ENCODE data around the gene GPC1.
A peak's percentile ranks its signal among the peaks of the same experiment; 100 is the strongest.

GPC1 gene

DNA sequence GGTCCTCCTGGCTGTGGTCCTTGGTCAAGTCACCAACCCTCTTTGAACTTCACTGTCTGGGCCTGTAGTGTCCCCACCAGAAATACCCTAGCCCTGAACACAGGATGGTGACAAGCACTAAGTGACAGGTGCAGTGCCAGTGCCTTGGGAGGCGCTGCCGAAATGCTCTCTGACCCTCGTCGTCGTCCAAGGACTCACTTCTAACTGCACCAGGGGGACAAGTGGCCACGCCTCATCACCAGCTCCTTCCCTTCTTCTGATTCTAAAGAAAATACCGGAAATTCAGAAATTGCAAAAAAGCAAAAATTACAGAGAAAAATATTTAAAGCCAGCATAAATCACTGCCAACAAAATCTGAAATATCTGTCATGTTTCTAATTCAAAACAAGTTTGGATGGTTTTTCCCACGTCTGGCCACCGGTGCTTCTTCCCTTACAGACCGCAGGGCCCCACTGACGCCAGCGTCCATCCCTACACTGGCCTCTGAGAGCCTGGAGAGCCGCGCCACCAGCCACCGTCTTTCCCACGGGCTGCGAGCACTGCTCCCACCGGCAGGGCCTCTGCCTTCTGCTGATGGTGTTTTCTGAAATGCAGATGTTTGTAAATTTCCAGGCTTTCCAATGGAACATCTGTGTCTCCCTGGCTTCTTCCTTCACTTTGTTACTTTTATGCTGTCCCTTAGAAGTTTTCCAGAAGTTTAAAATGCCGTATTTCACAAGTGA lies 37.4 kb upstream of the GPC1 start:
- peak; percentile 64 for DNase-seq

DNA sequence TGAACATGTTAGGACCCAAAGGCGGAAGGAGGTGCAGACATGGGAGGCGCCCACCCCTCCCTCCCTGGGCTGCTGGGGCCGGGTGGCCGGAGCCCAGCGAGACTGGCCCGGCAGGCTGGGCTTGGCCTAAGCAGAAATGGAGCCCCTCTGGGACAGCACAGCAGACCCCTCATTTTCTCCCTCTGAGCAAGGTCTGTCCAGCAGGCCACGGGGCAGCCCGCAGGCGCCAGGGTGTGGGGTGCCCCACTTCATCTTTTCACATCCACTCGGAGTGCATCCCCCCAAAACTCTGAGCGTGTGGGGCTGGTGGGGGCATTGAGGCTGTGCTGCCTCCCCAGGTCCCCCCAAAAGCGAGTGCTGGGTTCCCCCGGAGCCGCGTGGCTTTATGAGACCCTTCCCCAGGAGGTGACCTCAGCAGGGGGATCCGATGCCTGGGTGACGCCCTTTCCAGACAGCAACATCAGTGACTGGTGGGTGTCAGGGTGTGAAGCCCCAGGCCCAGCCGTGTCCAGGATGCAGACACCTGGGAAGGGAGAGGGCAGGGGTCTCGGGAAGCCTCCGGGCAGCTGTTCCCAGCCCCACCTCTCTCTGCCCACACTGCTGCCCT lies 36.7 kb upstream of the GPC1 start:
- DNase-seq = peak; percentile 30

DNA sequence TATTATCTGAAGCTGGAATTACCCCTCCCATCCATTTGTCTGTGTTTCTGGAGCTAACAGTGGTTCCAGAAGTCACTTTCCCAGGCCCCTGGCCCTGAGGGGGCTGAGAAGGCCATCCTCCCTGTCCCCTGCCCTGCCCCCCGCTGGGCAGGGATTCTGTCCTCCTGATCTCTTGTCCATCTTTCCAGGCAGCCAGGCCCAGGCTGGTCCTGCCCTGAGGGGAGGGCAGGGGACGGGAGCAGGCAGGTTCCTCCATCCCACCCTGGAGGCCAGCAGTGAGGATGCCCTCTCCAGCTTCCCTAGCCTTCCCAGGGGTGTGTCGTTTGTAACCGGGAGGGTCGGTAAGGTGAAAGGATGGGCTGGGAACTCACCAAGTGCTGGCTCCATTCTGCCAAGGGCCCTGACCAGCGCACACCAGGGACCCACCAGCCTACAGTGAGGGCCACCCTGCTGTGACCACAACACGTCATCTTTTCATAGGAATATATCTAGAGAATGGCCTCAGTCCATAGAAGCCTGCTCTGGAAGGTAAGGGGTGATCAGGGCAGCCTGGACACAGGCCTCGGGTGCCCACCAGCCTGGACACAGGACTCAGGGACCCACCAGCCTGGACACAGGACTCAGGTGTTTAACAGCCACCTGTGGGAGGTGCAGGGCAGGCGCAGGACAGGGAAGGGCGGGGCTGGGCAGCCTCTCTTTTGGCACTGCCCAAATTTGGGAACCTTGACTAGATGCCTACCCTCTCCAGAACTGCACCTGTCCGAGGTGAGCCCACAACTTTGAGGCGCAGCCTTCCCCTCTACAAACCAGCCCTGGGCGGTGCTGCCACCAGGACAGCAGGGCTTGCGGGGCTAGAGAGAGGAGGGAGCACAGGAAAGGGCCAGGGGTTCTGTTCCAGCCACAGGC lies 35.8 kb upstream of the GPC1 start:
- no peak for DNase-seq

DNA sequence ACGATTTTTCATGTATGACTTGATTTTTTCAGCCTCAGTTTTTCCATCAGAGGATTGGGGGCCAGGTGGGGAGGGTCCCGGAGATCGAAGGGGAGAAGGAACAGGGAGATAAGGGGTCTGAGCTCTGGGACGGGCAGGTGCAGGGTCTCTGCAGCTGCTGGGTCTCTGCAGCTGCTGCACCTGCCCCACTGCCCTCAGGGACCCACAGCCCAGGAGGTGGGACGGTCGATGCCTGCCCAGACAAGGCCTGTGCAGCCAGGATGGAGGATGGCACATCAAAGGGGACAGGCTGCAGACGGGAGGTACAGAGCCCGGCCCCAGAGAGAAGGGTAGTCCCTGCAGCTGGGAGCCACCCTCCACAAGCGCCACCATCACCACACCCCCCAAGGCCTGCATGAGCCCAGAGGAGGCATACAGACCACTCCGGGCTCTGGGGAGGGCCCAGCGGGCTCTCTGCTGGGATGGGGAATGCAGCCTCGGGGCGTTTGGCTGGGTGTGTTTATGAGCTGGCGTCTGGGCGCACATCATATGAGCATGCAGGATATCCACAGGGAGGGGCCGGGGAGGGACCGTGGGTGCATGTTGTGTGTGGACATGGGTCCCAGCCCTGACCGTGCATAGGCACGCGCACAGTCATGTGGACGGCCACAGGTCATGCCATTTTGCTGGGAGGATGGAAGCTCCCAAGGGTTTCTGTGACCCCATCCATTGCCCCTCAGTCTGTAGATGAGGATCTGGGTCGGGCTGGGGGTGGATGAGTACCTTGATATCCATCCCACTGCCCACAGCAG lies 34.9 kb upstream of the GPC1 start:
- no peak for DNase-seq

- no peak for DNase-seq
Observed at GRCh38 chr2:240401308-240401707, 34.2 kb upstream of the GPC1 start.

DNA sequence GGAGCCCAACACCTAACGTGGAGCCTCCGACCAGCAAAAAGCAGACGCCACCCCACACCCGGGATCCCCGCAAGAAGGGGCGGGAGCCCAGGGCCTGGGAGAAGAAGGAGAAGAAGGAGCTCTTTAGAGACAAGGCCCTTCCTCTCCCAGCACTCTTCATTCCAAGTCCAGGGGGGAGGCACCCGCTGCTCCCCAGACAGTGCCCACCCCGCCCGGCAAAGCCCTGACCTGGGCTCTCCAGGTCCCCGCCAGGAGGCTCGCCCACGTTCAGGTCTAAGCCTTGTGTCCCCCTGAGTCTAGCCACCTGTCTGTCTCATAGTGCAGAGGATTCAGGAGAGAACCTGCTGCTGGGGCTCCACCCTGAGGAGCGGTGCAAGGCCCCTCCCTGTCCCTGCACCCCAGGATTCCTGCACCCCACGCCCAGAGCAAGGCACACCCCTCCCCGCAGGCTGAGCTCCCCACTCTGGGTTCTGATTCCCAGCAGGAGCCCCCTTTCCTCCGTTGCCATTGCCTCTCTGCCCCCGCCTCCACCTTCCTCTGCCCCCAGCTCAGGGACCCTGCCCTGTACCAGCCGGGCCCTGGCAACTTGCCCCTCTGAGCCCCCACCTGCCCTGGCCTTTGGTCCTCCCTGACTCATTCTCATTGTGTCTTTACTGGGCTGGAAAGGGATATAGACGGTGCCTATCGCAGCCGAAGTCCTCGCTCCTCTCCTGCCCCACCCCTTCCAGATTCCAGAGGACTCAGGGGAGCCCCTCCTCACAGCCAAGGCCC lies 33.5 kb upstream of the GPC1 start:
- no peak for DNase-seq

GRCh38 chr2:240402566-240403272 lies 32.7 kb upstream of the GPC1 start:
- DNase-seq = no peak

DNA sequence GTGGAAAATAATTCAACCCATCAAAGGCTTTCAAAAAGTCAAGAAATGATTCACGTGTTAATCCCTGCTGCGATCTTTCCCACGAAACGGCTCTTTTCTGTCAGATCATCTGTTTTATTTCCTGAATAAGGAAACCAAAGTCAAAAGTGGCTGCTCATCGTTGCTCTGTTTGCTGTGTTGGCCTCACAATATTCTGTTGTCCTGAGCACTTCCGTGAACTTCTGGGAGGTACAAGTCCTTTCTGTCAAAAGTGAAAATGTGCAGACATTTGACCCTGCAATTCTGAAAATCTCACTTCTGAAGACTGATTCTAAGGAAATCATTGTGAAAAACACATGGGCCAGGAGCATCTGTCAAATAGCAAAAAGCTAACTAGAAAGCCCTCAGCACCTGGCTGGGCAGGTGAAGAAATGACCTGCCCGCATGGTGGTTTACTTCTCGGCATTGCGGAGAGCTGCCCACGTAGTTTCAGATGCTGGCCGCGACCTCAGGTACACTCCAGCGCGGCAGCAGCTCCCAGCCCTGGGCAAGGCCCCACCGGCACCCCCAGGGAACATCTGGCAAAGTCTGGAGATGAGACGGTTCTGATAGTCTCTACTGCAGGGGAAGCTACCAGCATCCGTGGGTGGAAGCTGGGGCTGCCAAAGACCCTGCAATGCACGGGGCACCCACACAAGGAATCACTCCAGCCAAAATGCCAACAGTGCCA lies 31.9 kb upstream of the GPC1 start:
- DNase-seq = no peak

- no peak for DNase-seq
Observed at GRCh38 chr2:240404174-240404852, 31.1 kb upstream of the GPC1 start.

DNA sequence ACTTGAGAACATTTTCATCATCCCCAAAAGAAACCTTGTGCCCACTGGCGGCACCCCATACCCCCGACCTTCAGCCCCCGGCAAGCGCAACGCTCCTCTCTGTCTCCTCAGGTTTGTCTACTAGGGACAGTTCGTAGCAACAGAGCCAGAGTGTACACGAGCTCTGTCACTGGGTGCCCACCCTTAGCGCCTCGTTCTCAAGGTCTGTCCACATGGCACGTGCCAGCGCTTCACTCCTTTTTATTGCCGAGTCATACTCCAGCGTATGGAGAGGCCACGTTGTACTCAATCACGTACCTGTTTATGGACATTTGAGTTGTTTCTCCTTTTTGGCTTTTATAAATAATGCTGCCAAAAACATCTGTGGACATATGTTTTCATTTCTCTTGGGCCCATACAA lies 30.3 kb upstream of the GPC1 start:
- no peak for DNase-seq

- DNase-seq = no peak
Observed at GRCh38 chr2:240405684-240406313, 29.7 kb upstream of the GPC1 start.

DNA sequence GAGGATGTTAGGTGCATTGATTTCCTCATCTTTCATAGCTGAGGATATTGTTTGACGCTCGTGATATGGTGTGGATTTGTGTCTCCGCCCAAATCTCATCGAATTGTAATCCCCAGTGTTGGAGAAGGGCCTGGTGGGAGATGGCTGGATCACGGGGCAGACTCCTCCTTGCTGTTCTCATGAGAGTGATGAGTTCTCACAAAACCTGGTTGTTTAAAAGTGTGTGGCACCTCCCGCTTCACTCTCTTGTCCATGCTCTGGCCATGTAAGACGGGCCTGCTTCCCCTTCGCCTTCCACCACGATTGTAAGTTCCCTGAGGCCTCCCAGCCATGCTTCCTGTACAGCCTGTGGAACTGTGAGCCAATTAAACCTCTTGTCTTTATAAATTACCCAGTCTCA lies 28.4 kb upstream of the GPC1 start:
- no peak for DNase-seq

DNA sequence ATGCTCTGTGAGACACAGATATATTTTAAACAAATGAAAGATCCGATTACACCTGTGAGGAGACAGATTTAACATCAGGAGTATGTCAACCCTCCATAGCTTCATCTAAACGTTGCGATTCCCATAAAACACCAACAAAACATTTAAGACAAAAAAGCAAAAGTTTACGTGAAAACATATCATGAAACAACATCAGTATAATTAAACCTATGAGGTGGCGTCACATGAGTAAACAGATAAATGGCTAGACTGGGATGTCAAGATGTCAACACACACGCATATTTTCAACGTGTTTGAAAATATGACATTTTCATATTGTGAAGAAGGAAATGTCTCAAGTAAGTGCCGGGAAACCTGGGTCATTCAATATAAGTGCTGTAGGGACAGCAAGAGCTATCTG lies 25.5 kb upstream of the GPC1 start:
- no peak for DNase-seq

- no peak for DNase-seq
Observed at GRCh38 chr2:240410808-240411207, 24.7 kb upstream of the GPC1 start.

- DNase-seq = no peak
Observed at GRCh38 chr2:240411261-240412160, 24.0 kb upstream of the GPC1 start.

DNA sequence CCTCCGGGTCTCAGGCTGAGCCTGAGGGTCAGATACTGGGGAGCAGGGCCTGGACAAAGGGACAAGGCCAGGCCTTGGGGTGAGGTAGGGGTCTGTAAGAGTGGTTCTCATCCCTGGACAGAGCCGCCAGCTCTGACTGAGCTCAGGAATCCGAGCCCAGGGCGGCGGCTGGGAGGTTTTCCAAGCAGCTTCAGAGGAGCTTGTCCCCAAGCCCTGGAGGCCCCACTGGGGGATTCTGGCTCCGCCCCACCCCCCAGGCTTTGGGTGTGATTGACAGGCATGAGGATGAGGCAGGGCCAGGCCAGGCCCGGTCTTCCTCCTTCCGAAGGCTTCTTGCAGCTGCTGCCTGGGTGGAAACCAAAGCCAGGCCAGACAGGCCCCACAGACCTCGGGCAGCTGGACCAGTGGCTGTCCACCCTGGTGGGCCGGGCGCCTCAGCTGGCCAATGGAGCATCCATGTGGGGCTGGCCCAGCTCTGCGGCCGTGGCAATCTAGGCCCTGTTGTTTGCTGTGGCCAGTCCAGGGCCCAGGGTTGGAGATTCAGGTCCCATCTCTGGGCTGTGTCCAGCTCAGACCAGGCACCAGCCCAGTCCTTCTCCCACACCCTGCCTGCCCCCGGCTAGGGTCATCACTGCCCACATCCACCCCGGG lies 23.1 kb upstream of the GPC1 start:
- no peak for DNase-seq

- DNase-seq = no peak
Observed at GRCh38 chr2:240412975-240413812, 22.3 kb upstream of the GPC1 start.
